Panc1 (cell line): Measurements from ENCODE around the gene HS3ST5. TPM values are rescaled to one million over a fixed set of nuclear protein-coding genes. Genes with fewer than 3 reads are reported as not detected.

ENCODE experiments used
- ATAC-seq: fragments of 200-7000 bp; cut with Tn5 transposase; 2 replicates; pipeline ENCODE4 v1.9.1; 2020; ENCODE audit warnings: mild to moderate bottlenecking, moderate library complexity
- BruUV-seq: library from RNA; stranded (reverse); fragments of 400-500 nt; replicated peaks from 2 replicates; lab custom pipeline; 2021; lab: Mats Ljungman, UMichigan
- CTCF ChIA-PET: fragments of 300-600 bp; sonication (Branson Sonifier 250); formaldehyde crosslinking; loops from one replicate; lab custom pipeline; 2022; ENCODE audit warnings: antibody characterized with exemption; lab: Charles Lee
- POLR2A ChIA-PET: fragments of 300-600 bp; sonication (Branson Sonifier 250); formaldehyde crosslinking; loops from one replicate; lab custom pipeline; 2022; ENCODE audit warnings: antibody characterized with exemption; lab: Charles Lee
- DNase-seq: peaks from one replicate; pipeline ENCODE4 v3.0.0-alpha.2; 2010; ENCODE audit warnings: low read depth, low spot score
- H3K27ac ChIP-seq: 2 replicates; pipeline ENCODE4 v1.5.1; 2011; ENCODE audit warnings: mild to moderate bottlenecking, low read length, inconsistent platforms
- H3K27me3 ChIP-seq: fragments of 200-500 bp; sonication (Bioruptor generic); 2 replicates; pipeline ENCODE4 v1.6.0; 2014; ENCODE audit warnings: low read length, inconsistent platforms; ENCODE audit not compliant: control insufficient read depth, insufficient read depth
- H3K36me3 ChIP-seq: fragments of 200-500 bp; sonication (Bioruptor generic); 2 replicates; pipeline ENCODE4 v1.5.1; 2014; ENCODE audit warnings: inconsistent platforms, mild to moderate bottlenecking, low read length, moderate library complexity; ENCODE audit not compliant: control insufficient read depth, insufficient read depth
- H3K4me1 ChIP-seq: 2 replicates; pipeline ENCODE4 v1.5.1; 2011; ENCODE audit warnings: inconsistent platforms, mild to moderate bottlenecking, low read length, moderate library complexity; ENCODE audit not compliant: control insufficient read depth, insufficient read depth
- H3K4me3 ChIP-seq, 2 experiments: 2 replicates each; pipeline ENCODE4 v1.5.1; 2011 to 2012; ENCODE audit warnings: low read depth in 2 of 2, low read length in 2 of 2, mild to moderate bottlenecking in 2 of 2, inconsistent platforms in 1 of 2, moderate library complexity in 1 of 2
- H3K9me3 ChIP-seq: fragments of 200-500 bp; sonication (Bioruptor generic); 2 replicates; pipeline ENCODE4 v1.5.1; 2014; ENCODE audit warnings: low read depth, mild to moderate bottlenecking, inconsistent platforms, low read length, moderate library complexity; ENCODE audit not compliant: control insufficient read depth, insufficient read depth
- CTCF ChIP-seq: fragments of 450-650 bp; IDR thresholded peaks from 2 replicates; pipeline ENCODE4 v1.5.1; 2017; ENCODE audit warnings: mild to moderate bottlenecking
- POLR2AphosphoS5 ChIP-seq: IDR thresholded peaks from 2 replicates; pipeline ENCODE4 v1.6.1; 2012; ENCODE audit warnings: mild to moderate bottlenecking, low read depth, low read length, moderate library complexity
- REST ChIP-seq, 2 experiments: IDR thresholded peaks; 2 replicates each; pipeline ENCODE4 v1.6.1; 2011 to 2012; ENCODE audit warnings: low read depth in 2 of 2, control low read depth in 1 of 2, low read length in 1 of 2, mild to moderate bottlenecking in 1 of 2, moderate library complexity in 1 of 2; ENCODE audit not compliant: insufficient read depth in 1 of 2
- SIN3A ChIP-seq: IDR thresholded peaks from 2 replicates; pipeline ENCODE4 v1.6.1; 2012; ENCODE audit warnings: low read depth, mild to moderate bottlenecking, low read length, moderate library complexity, borderline replicate concordance; ENCODE audit not compliant: insufficient read depth
- TCF7L2 ChIP-seq: IDR thresholded peaks from 2 replicates; pipeline ENCODE4 v1.6.1; 2011; ENCODE audit warnings: mild to moderate bottlenecking, low read depth, low read length, inconsistent platforms
- in situ Hi-C: cut with HindIII; loops from 2 replicates; pipeline ENCODE4 v1.10.0; 2016; ENCODE audit warnings: low sequenced_read_pairs, low pct_unique_long_range_greater_than_20kb
- intact Hi-C: fragments of 100-400 bp; cut with micrococcal nuclease; formaldehyde crosslinking; loops from one replicate; pipeline ENCODE4 v1.10.0; 2022; ENCODE audit not compliant: unreplicated experiment
- total RNA-seq: library from RNA; stranded (reverse); gene quantifications from one replicate; pipeline ENCODE4 v1.2.1, GENCODE V29; 2021; ENCODE audit not compliant: unreplicated experiment

HS3ST5 gene
- total RNA-seq, 1 experiment from 2014 or later, result 0.05 TPM

GRCh38 chr6:114131945-114132344 is 210.9 kb downstream of the HS3ST5 start:
- in situ Hi-C loops (no loop called here), intact Hi-C loops (no loop called here)
- no peak for ATAC-seq
- Histone ChIP-seq H3K27ac (no peak overlapping the region), H3K27me3 (no peaks in the 10 kb centered on the region), H3K36me3 (no peaks in the 10 kb centered on the region), H3K9me3 (no peaks in the 10 kb centered on the region), H3K4me1 (no peaks in the 10 kb centered on the region), H3K4me3 (no peak overlapping the region)
- DNase-seq, result no peak
- TF ChIP-seq REST (IDR thresholded peaks at IDR 0.05; ENCODE audit: insufficient read depth in 1 of 2, low read depth in 2 of 2, low read length in 1 of 2), result no peak
- TF ChIP-seq POLR2AphosphoS5, result no peak
- no peak for TF ChIP-seq SIN3A
- no peak for TF ChIP-seq CTCF
- no peak for TF ChIP-seq TCF7L2
- BruUV-seq, result no TSS peak
- ChIA-PET CTCF (no interaction called here), POLR2A (no interaction called here)

GRCh38 chr6:114125576-114125975 is 217.2 kb downstream of the HS3ST5 start:
- TF ChIP-seq REST (IDR thresholded peaks at IDR 0.05; ENCODE audit: insufficient read depth in 1 of 2, low read depth in 2 of 2, low read length in 1 of 2) (no peak), POLR2AphosphoS5 (no peak), TCF7L2 (no peak), CTCF (no peak), SIN3A (no peak)
- Histone ChIP-seq H3K27ac (no peak overlapping the region), H3K4me3 (no peak overlapping the region), H3K4me1 (no peaks in the 10 kb centered on the region), H3K27me3 (no peaks in the 10 kb centered on the region), H3K9me3 (no peaks in the 10 kb centered on the region), H3K36me3 (no peaks in the 10 kb centered on the region)
- no peak for ATAC-seq
- no TSS peak for BruUV-seq
- intact Hi-C loops (no loop called here), in situ Hi-C loops (no loop called here)
- DNase-seq, result no peak
- POLR2A ChIA-PET, result no interaction called here
- CTCF ChIA-PET, result no interaction called here
